ENCODE results near the gene C2CD4C.

GRCh38 chr19:383922-384798, 24.8 kb downstream of the C2CD4C start:
- TF ChIP-seq CTCF (IDR thresholded peaks at IDR 0.05) (peak; percentile 23 to 63 (median 47)), POLR2A (IDR thresholded peaks at IDR 0.05) (no peak)

Measured in uterus (tissue), 2 donors.